Measurements from ENCODE around the gene FBXO24. TPM values are rescaled to one million over a fixed set of nuclear protein-coding genes. Genes with fewer than 3 reads are reported as not detected.

FBXO24 gene
- total RNA-seq: 0.43 and 0.47 TPM in 2 replicates

GRCh38 chr7:100586266-100587025 lies at the start of gene FBXO24:
Gene FBXO24, plus strand, starts transcription at chr7:100586328. Its CDS starts 298 bp downstream, at chr7:100586626.

GRCh38 chr7:100538654-100539435 lies 47.3 kb upstream of the FBXO24 start, which contains the start of gene AGFG2:
Gene AGFG2, plus strand, starts transcription at chr7:100539203. Its CDS starts 144 bp downstream, at chr7:100539347.

GRCh38 chr7:100573691-100574361 lies 12.3 kb upstream of the FBXO24 start, which contains the start of gene SAP25:
Gene SAP25, minus strand, starts transcription at chr7:100573900. Its CDS starts 158 bp downstream, at chr7:100573742.

GRCh38 chr7:100585511-100586265 lies 440 bp upstream of the FBXO24 start, which contains the start of gene LRCH4:
Gene LRCH4, minus strand, starts transcription at chr7:100586129. Its CDS starts 29 bp downstream, at chr7:100586100.

GRCh38 chr7:100611983-100612729 lies 26.0 kb downstream of the FBXO24 start, which contains the start of gene MOSPD3:
Gene MOSPD3, plus strand, starts transcription at chr7:100612540. Its CDS starts 252 bp downstream, at chr7:100612792.

GRCh38 chr7:100641463-100641859 lies 55.3 kb downstream of the FBXO24 start, which contains the start of gene TFR2:
Gene TFR2, minus strand, starts transcription at chr7:100641552. Its CDS starts 43 bp downstream, at chr7:100641509.

Other genes with a start within 250 kb of the FBXO24 start
- gene PILRB, start 228.2 kb upstream of the FBXO24 start, total RNA-seq: 5.0 and 5.4 TPM in 2 replicates
- gene PILRA, start 212.8 kb upstream of the FBXO24 start, total RNA-seq: 0.26 and 0.32 TPM in 2 replicates
- gene ZCWPW1, start 157.6 kb upstream of the FBXO24 start, total RNA-seq: 2.1 and 2.7 TPM in 2 replicates
- 29.6 and 31.0 TPM in 2 replicates for gene MEPCE, start 156.5 kb upstream of the FBXO24 start, total RNA-seq
- 5.9 and 11.8 TPM in 2 replicates for gene PPP1R35, start 149.8 kb upstream of the FBXO24 start, total RNA-seq
- 0.17 and 0.32 TPM in 2 replicates for gene SPACDR, start 122.1 kb upstream of the FBXO24 start, total RNA-seq
- gene TSC22D4, start 107.1 kb upstream of the FBXO24 start, total RNA-seq: 7.5 and 14.5 TPM in 2 replicates
- 2.0 and 2.4 TPM in 2 replicates for gene NYAP1, start 102.4 kb upstream of the FBXO24 start, total RNA-seq
- 3.0 and 4.3 TPM in 2 replicates for gene AGFG2, start 47.1 kb upstream of the FBXO24 start, total RNA-seq
- 0.16 TPM in 1 of 2 replicates, not detected in the other for gene SAP25, start 12.4 kb upstream of the FBXO24 start, total RNA-seq
- 9.0 and 9.6 TPM in 2 replicates for gene LRCH4, start 199 bp upstream of the FBXO24 start, total RNA-seq
- gene PCOLCE, start 16.0 kb downstream of the FBXO24 start, total RNA-seq: 102 and 107 TPM in 2 replicates
- 4.0 and 5.4 TPM in 2 replicates for gene MOSPD3, start 26.2 kb downstream of the FBXO24 start, total RNA-seq
- gene TFR2, start 55.2 kb downstream of the FBXO24 start, total RNA-seq: 0.26 TPM in 1 of 2 replicates, not detected in the other
- gene ACTL6B, start 70.1 kb downstream of the FBXO24 start, total RNA-seq: not detected in 2 replicates
- 53.9 and 54.8 TPM in 2 replicates for gene GNB2, start 87.4 kb downstream of the FBXO24 start, total RNA-seq
- 13.6 and 22.8 TPM in 2 replicates for gene GIGYF1, start 107.9 kb downstream of the FBXO24 start, total RNA-seq
- 26.2 and 31.2 TPM in 2 replicates for gene POP7, start 119.8 kb downstream of the FBXO24 start, total RNA-seq
- not detected in 2 replicates for gene EPO, start 134.1 kb downstream of the FBXO24 start, total RNA-seq
- gene ZAN, start 147.3 kb downstream of the FBXO24 start, total RNA-seq: not detected in 2 replicates
- gene EPHB4, start 241.2 kb downstream of the FBXO24 start, total RNA-seq: 41.0 and 95.5 TPM in 2 replicates